SK-N-SH treated with all-trans-retinoic acid at 6 μM for 48 hours (cell line): ENCODE results near the gene TRIM71.

ENCODE experiments used
- ATAC-seq: fragments of 200-7000 bp; cut with Tn5 transposase; 3 replicates; pipeline ENCODE4 v1.9.1; 2020; ENCODE audit warnings: mild to moderate bottlenecking, moderate library complexity
- ARNTL ChIP-seq: fragments of 450-650 bp; formaldehyde crosslinking; IDR thresholded peaks from 2 replicates; pipeline ENCODE4 v1.5.0; 2020; ENCODE audit warnings: low read depth, mild to moderate bottlenecking, moderate library complexity, borderline replicate concordance
- BACH2 ChIP-seq: fragments of 250-450 bp; sonication (Bioruptor Pico); IDR thresholded peaks from 2 replicates; pipeline ENCODE4 v1.9.0; 2021; ENCODE audit warnings: mild to moderate bottlenecking, borderline replicate concordance
- CREB5 ChIP-seq: fragments of 250-450 bp; sonication (Bioruptor Pico); IDR thresholded peaks from 2 replicates; pipeline ENCODE4 v1.5.1; 2020; ENCODE audit warnings: low read depth, mild to moderate bottlenecking, moderate library complexity
- CSDC2 ChIP-seq: fragments of 250-450 bp; sonication (Bioruptor Pico); IDR thresholded peaks from 2 replicates; pipeline ENCODE4 v1.5.0; 2020; ENCODE audit warnings: mild to moderate bottlenecking, moderate library complexity
- CSRNP3 ChIP-seq: fragments of 250-450 bp; sonication (Bioruptor Pico); IDR thresholded peaks from 2 replicates; pipeline ENCODE4 v1.5.1; 2021; ENCODE audit warnings: mild to moderate bottlenecking, moderate library complexity
- ESRRG ChIP-seq: fragments of 250-450 bp; sonication (Bioruptor Pico); IDR thresholded peaks from 2 replicates; pipeline ENCODE4 v1.6.1; 2021; ENCODE audit warnings: mild to moderate bottlenecking
- GLIS3 ChIP-seq: fragments of 250-450 bp; sonication (Bioruptor Pico); IDR thresholded peaks from 2 replicates; pipeline ENCODE4 v1.5.0; 2020; ENCODE audit warnings: mild to moderate bottlenecking, moderate library complexity
- OSR1 ChIP-seq: fragments of 250-450 bp; sonication (Bioruptor Pico); IDR thresholded peaks from 2 replicates; pipeline ENCODE4 v1.8.0; 2022; ENCODE audit warnings: moderate library complexity, mild to moderate bottlenecking, inconsistent platforms
- PATZ1 ChIP-seq: fragments of 250-450 bp; sonication (Bioruptor Pico); IDR thresholded peaks from 2 replicates; pipeline ENCODE4 v1.8.0; 2020; ENCODE audit warnings: mild to moderate bottlenecking, moderate library complexity, borderline replicate concordance
- PPARA ChIP-seq: fragments of 250-450 bp; sonication (Bioruptor Pico); IDR thresholded peaks from 2 replicates; pipeline ENCODE4 v1.5.0; 2020; ENCODE audit warnings: mild to moderate bottlenecking, borderline replicate concordance
- RARB ChIP-seq: fragments of 250-450 bp; sonication (Bioruptor Pico); IDR thresholded peaks from 2 replicates; pipeline ENCODE4 v1.8.0; 2021; ENCODE audit warnings: mild to moderate bottlenecking, moderate library complexity
- SNAI2 ChIP-seq: fragments of 250-450 bp; sonication (Bioruptor Pico); IDR thresholded peaks from 2 replicates; pipeline ENCODE4 v1.5.0; 2020; ENCODE audit warnings: mild to moderate bottlenecking, moderate library complexity
- TCF4 ChIP-seq: fragments of 250-450 bp; sonication (Bioruptor Pico); IDR thresholded peaks from 2 replicates; pipeline ENCODE4 v1.8.0; 2021; ENCODE audit warnings: mild to moderate bottlenecking, moderate library complexity, borderline replicate concordance
- TOX ChIP-seq: fragments of 250-450 bp; sonication (Bioruptor Pico); IDR thresholded peaks from 2 replicates; pipeline ENCODE4 v1.8.0; 2021; ENCODE audit warnings: mild to moderate bottlenecking, moderate library complexity, borderline replicate concordance
- TSHZ2 ChIP-seq: fragments of 250-450 bp; sonication (Bioruptor Pico); IDR thresholded peaks from 2 replicates; pipeline ENCODE4 v1.5.0; 2020; ENCODE audit warnings: mild to moderate bottlenecking, moderate library complexity
- ZC3H10 ChIP-seq: fragments of 250-450 bp; sonication (Bioruptor Pico); IDR thresholded peaks from 2 replicates; pipeline ENCODE4 v1.5.1; 2021; ENCODE audit warnings: mild to moderate bottlenecking, moderate library complexity
- ZFP3 ChIP-seq: fragments of 250-450 bp; sonication (Bioruptor Pico); IDR thresholded peaks from 2 replicates; pipeline ENCODE4 v1.5.0; 2020; ENCODE audit warnings: mild to moderate bottlenecking, moderate library complexity
- ZFP30 ChIP-seq: fragments of 450-650 bp; formaldehyde crosslinking; IDR thresholded peaks from 2 replicates; pipeline ENCODE4 v1.5.0; 2022; ENCODE audit warnings: mild to moderate bottlenecking, moderate library complexity
- ZNF565 ChIP-seq: fragments of 450-650 bp; formaldehyde crosslinking; conservative IDR thresholded peaks from 2 replicates; pipeline ENCODE4 v1.5.0; 2020; ENCODE audit warnings: low read depth, mild to moderate bottlenecking, moderate library complexity
- ZNF70 ChIP-seq: fragments of 450-650 bp; formaldehyde crosslinking; IDR thresholded peaks from 2 replicates; pipeline ENCODE4 v1.5.0; 2020; ENCODE audit warnings: mild to moderate bottlenecking, moderate library complexity
- ZNF8 ChIP-seq: fragments of 450-650 bp; formaldehyde crosslinking; IDR thresholded peaks from 2 replicates; pipeline ENCODE4 v1.5.0; 2020; ENCODE audit warnings: mild to moderate bottlenecking, moderate library complexity

The TRIM71 gene

GRCh38 chr3:32886296-32886695 lies 68.5 kb downstream of the TRIM71 start:
- no peak for ATAC-seq
- no peak for TF ChIP-seq GLIS3
- TF ChIP-seq ZNF565, result no peak
- TF ChIP-seq OSR1 (CRISPR knock-in tag), result no peak
- no peak for TF ChIP-seq ARNTL (CRISPR knock-in tag)
- TF ChIP-seq TSHZ2 (CRISPR knock-in tag), result no peak
- TF ChIP-seq ZNF70 (CRISPR knock-in tag), result no peak
- TF ChIP-seq ESRRG (CRISPR knock-in tag), result no peak
- TF ChIP-seq PATZ1 (CRISPR knock-in tag), result no peak
- no peak for TF ChIP-seq BACH2 (CRISPR knock-in tag)
- TF ChIP-seq PPARA, result no peak

- ATAC-seq, result no peak
- TF ChIP-seq ZC3H10 (CRISPR knock-in tag) (no peak), ARNTL (CRISPR knock-in tag) (no peak), CSDC2 (CRISPR knock-in tag) (no peak), ZNF70 (CRISPR knock-in tag) (no peak), ZFP30 (no peak), ZNF565 (no peak), PPARA (no peak), TOX (no peak), SNAI2 (CRISPR knock-in tag) (no peak), ZFP3 (CRISPR knock-in tag) (no peak), BACH2 (CRISPR knock-in tag) (no peak), TCF4 (no peak), CSRNP3 (CRISPR knock-in tag) (no peak), RARB (CRISPR knock-in tag) (no peak), GLIS3 (no peak), TSHZ2 (CRISPR knock-in tag) (no peak)
Measured at GRCh38 chr3:32886911-32887310, 69.1 kb downstream of the TRIM71 start.

GRCh38 chr3:32888739-32889138 lies 70.9 kb downstream of the TRIM71 start:
- ATAC-seq, result no peak
- TF ChIP-seq SNAI2 (CRISPR knock-in tag), result no peak
- no peak for TF ChIP-seq CSDC2 (CRISPR knock-in tag)
- TF ChIP-seq PATZ1 (CRISPR knock-in tag), result no peak
- no peak for TF ChIP-seq CREB5 (CRISPR knock-in tag)
- TF ChIP-seq OSR1 (CRISPR knock-in tag), result no peak
- TF ChIP-seq ZC3H10 (CRISPR knock-in tag), result no peak
- no peak for TF ChIP-seq GLIS3
- no peak for TF ChIP-seq ZNF565
- TF ChIP-seq ZFP30, result no peak
- no peak for TF ChIP-seq TCF4
- no peak for TF ChIP-seq TSHZ2 (CRISPR knock-in tag)
- TF ChIP-seq ZFP3 (CRISPR knock-in tag), result no peak
- TF ChIP-seq ZNF70 (CRISPR knock-in tag), result no peak
- no peak for TF ChIP-seq ZNF8 (CRISPR knock-in tag)
